GM12878 (cell line): ENCODE measurements around the gene STARD3.

ENCODE experiments used
- EZH2 ChIP-seq: IDR thresholded peaks from 2 replicates; pipeline ENCODE4 v1.6.1; 2012; ENCODE audit warnings: low read depth, mild to moderate bottlenecking, control low read depth, inconsistent platforms, low read length, borderline replicate concordance; ENCODE audit not compliant: control insufficient read depth
- IKZF1 ChIP-seq: fragments of 450-650 bp; conservative IDR thresholded peaks from 2 replicates; pipeline ENCODE4 v1.6.1; 2017; ENCODE audit warnings: antibody characterized with exemption, mild to moderate bottlenecking
- POLR2A ChIP-seq: IDR thresholded peaks from 2 replicates; pipeline ENCODE4 v1.6.1; 2011; ENCODE audit warnings: low read depth, mild to moderate bottlenecking, low read length
- TCF12 ChIP-seq: IDR thresholded peaks from 2 replicates; pipeline ENCODE4 v1.6.1; 2011; ENCODE audit warnings: low read depth, mild to moderate bottlenecking, low read length
- ZNF274 ChIP-seq: IDR thresholded peaks from one replicate; pipeline ENCODE4 v1.8.0; 2011; ENCODE audit not compliant: insufficient read length, insufficient read depth
- TF ChIP-seq, protein P1 (sequence below), 3 experiments: IDR thresholded peaks in 2 of 3; conservative IDR thresholded peaks in 1 of 3; 2 replicates each; pipeline ENCODE4 v1.5.1; 2011; ENCODE audit warnings: low read depth in 3 of 3, low read length in 3 of 3, mild to moderate bottlenecking in 3 of 3, control low read depth in 2 of 3, moderate library complexity in 2 of 3, inconsistent platforms in 1 of 3, mixed read lengths in 1 of 3; ENCODE audit not compliant: control insufficient read depth in 2 of 3, insufficient read depth in 1 of 3; ENCODE audit errors: extremely low read depth in 1 of 3

DNA sequence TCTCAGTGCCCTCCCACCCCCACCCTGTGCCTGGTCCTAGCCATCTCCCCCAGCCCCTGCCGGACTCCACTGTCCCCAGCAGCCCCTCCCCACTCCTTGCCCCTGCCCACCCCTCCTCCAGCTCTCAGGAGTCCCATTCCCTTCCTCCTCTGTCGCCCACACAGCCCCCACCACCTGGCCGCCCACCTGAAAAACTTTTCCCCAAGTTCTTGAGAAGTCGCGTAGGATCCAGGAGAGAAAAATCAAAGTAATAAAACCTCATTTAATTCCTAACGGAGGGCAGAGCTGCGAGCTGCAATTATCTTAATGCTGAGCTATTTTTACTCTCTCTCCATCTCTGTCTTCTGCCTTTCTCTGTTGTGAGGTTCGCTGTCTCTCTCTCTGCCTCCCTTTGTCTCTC is 12.6 kb upstream of the STARD3 start:
- no peak for TF ChIP-seq TCF12
- no peak for TF ChIP-seq ZNF274
- TF ChIP-seq, protein P1, sequence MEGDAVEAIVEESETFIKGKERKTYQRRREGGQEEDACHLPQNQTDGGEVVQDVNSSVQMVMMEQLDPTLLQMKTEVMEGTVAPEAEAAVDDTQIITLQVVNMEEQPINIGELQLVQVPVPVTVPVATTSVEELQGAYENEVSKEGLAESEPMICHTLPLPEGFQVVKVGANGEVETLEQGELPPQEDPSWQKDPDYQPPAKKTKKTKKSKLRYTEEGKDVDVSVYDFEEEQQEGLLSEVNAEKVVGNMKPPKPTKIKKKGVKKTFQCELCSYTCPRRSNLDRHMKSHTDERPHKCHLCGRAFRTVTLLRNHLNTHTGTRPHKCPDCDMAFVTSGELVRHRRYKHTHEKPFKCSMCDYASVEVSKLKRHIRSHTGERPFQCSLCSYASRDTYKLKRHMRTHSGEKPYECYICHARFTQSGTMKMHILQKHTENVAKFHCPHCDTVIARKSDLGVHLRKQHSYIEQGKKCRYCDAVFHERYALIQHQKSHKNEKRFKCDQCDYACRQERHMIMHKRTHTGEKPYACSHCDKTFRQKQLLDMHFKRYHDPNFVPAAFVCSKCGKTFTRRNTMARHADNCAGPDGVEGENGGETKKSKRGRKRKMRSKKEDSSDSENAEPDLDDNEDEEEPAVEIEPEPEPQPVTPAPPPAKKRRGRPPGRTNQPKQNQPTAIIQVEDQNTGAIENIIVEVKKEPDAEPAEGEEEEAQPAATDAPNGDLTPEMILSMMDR (IDR thresholded peaks at IDR 0.05 in 2 of 3, conservative IDR thresholded peaks at IDR 0.05 in 1 of 3; ENCODE audit: control insufficient read depth in 2 of 3, extremely low read depth in 1 of 3, insufficient read depth in 1 of 3, low read depth in 3 of 3, low read length in 3 of 3), result no peak
- no peak for TF ChIP-seq EZH2
- no peak for TF ChIP-seq POLR2A
- no peak for TF ChIP-seq IKZF1
